GM23338 (cell line): ENCODE results near the gene PAPPA. TPM values are rescaled to one million over a fixed set of nuclear protein-coding genes. Genes with fewer than 3 reads are reported as not detected.

ENCODE experiments used
- ATAC-seq: fragments of 200-7000 bp; cut with Tn5 transposase; 3 replicates; pipeline ENCODE4 v1.9.1; 2020
- DNase-seq: peaks from one replicate; pipeline ENCODE4 v3.0.0-alpha.2; 2015; ENCODE audit warnings: low spot score
- H2AFZ ChIP-seq: fragments of 200-600 bp; sonication (generic); 2 replicates; pipeline ENCODE4 v1.8.0; 2016; ENCODE audit warnings: antibody characterized with exemption, mild to moderate bottlenecking, moderate library complexity
- H3F3A ChIP-seq: fragments of 200-600 bp; sonication (generic); replicated peaks from 2 replicates; pipeline ENCODE4 v1.8.0; 2017; ENCODE audit warnings: antibody characterized with exemption, mixed run types, low read depth
- H3K27ac ChIP-seq: fragments of 200-600 bp; sonication (generic); 2 replicates; pipeline ENCODE4 v1.6.1; 2016; ENCODE audit warnings: low read depth
- H3K27me3 ChIP-seq: fragments of 200-600 bp; sonication (generic); 2 replicates; pipeline ENCODE4 v1.8.0; 2016; ENCODE audit warnings: mild to moderate bottlenecking, mixed run types, moderate library complexity; ENCODE audit not compliant: insufficient read depth
- H3K36me3 ChIP-seq: fragments of 200-600 bp; sonication (generic); 2 replicates; pipeline ENCODE4 v1.8.0; 2016; ENCODE audit warnings: mild to moderate bottlenecking; ENCODE audit not compliant: insufficient read depth
- H3K4me1 ChIP-seq: fragments of 200-600 bp; sonication (generic); 2 replicates; pipeline ENCODE4 v1.8.0; 2016; ENCODE audit warnings: mild to moderate bottlenecking, moderate library complexity; ENCODE audit not compliant: insufficient read depth
- H3K4me2 ChIP-seq: fragments of 200-600 bp; sonication (generic); 2 replicates; pipeline ENCODE4 v1.7.1; 2017; ENCODE audit warnings: mixed run types
- H3K4me3 ChIP-seq: fragments of 200-600 bp; sonication (generic); 2 replicates; pipeline ENCODE4 v1.6.1; 2016; ENCODE audit warnings: mixed run types
- H3K79me2 ChIP-seq: fragments of 200-600 bp; sonication (generic); replicated peaks from 2 replicates; pipeline ENCODE4 v1.8.0; 2017; ENCODE audit warnings: mild to moderate bottlenecking; ENCODE audit not compliant: insufficient read depth
- H3K9me2 ChIP-seq: fragments of 200-600 bp; sonication (generic); 2 replicates; pipeline ENCODE4 v1.8.0; 2017; ENCODE audit not compliant: insufficient read depth
- H4K20me1 ChIP-seq: fragments of 200-600 bp; sonication (generic); replicated peaks from 2 replicates; pipeline ENCODE4 v1.8.0; 2017; ENCODE audit warnings: mild to moderate bottlenecking; ENCODE audit not compliant: insufficient read depth
- H3K27ac Mint-ChIP-seq: 2 replicates; pipeline ENCODE4 v1.8.0; 2020; ENCODE audit warnings: inconsistent platforms, mild to moderate bottlenecking, moderate library complexity, mixed read lengths
- H3K27me3 Mint-ChIP-seq: 3 replicates; pipeline ENCODE4 v1.8.0; 2022; ENCODE audit warnings: low read depth, mild to moderate bottlenecking, moderate library complexity, mixed read lengths, inconsistent platforms; ENCODE audit not compliant: insufficient read depth, poor library complexity
- H3K36me3 Mint-ChIP-seq: 3 replicates; pipeline ENCODE4 v1.8.0; 2021; ENCODE audit warnings: low read depth, mild to moderate bottlenecking, inconsistent platforms, moderate library complexity, mixed read lengths
- H3K4me1 Mint-ChIP-seq: 3 replicates; pipeline ENCODE4 v1.8.0; 2020; ENCODE audit warnings: mild to moderate bottlenecking, inconsistent platforms, mixed read lengths
- H3K4me3 Mint-ChIP-seq: 3 replicates; pipeline ENCODE4 v1.8.0; 2021; ENCODE audit warnings: moderate library complexity, mild to moderate bottlenecking, inconsistent platforms, mixed read lengths
- H3K9me3 Mint-ChIP-seq: 3 replicates; pipeline ENCODE4 v1.8.0; 2020; ENCODE audit warnings: moderate library complexity, mild to moderate bottlenecking, inconsistent platforms, mixed read lengths
- ETS1 ChIP-seq: IDR thresholded peaks from 2 replicates; pipeline ENCODE4 v1.6.1; 2016; ENCODE audit warnings: antibody characterized with exemption
- EZH2 ChIP-seq: fragments of 200-600 bp; sonication (generic); IDR thresholded peaks from one replicate; pipeline ENCODE4 v1.8.0; 2017; ENCODE audit warnings: antibody characterized with exemption, mild to moderate bottlenecking, low read depth; ENCODE audit not compliant: unreplicated experiment
- POLR2AphosphoS5 ChIP-seq: IDR thresholded peaks from 2 replicates; pipeline ENCODE4 v1.6.1; 2016; ENCODE audit warnings: antibody characterized with exemption, low read depth
- STAT1 ChIP-seq: IDR thresholded peaks from one replicate; pipeline ENCODE4 v1.6.1; 2016; ENCODE audit warnings: antibody characterized with exemption; ENCODE audit not compliant: unreplicated experiment
- ZNF331 ChIP-seq: fragments of 250-450 bp; sonication (Bioruptor Pico); IDR thresholded peaks from 2 replicates; pipeline ENCODE4 v1.5.0; 2020; ENCODE audit warnings: low read depth, mild to moderate bottlenecking, moderate library complexity
- ZNF462 ChIP-seq: fragments of 250-450 bp; sonication (Bioruptor Pico); IDR thresholded peaks from 2 replicates; pipeline ENCODE4 v1.5.0; 2020; ENCODE audit warnings: mild to moderate bottlenecking, moderate library complexity
- polyA plus RNA-seq: library from polyadenylated mRNA; unstranded; fragments of >200 nt; fragmentation: Nextera tagmentation; extraction: Ambion mirVana; gene quantifications from 2 replicates; pipeline ENCODE4 v1.2.1, GENCODE V29; 2016
- total RNA-seq: library from RNA; depleted of rRNA; stranded (reverse); fragments of >200 nt; shearing (Covaris generic); gene quantifications from 2 replicates; pipeline ENCODE4 v1.2.3, GENCODE V29; 2014

The PAPPA gene
- total and polyA plus RNA-seq, 2 experiments from 2014 or later, result 0.38 to 0.66 TPM

- no peak for TF ChIP-seq ZNF462
- no peak for TF ChIP-seq ETS1
These were observed 154.5 kb downstream of the PAPPA start (continued) for GRCh38 chr9:116308076-116308475.

- Histone ChIP-seq H3K27me3 (no peaks in the 10 kb centered on the region), H3K9me2 (0 out of 2 replicates have a peak, but pooled peaks cover 3% of the 10 kb centered on the region), H3K36me3 (no peaks in the 10 kb centered on the region), H2AFZ (no peak overlapping the region), H3K27ac (no peak overlapping the region), H3K79me2 (no peaks in the 10 kb centered on the region), H3F3A (no peaks in the 10 kb centered on the region), H3K4me3 (no peak overlapping the region), H3K4me2 (no peak overlapping the region), H4K20me1 (no peaks in the 10 kb centered on the region), H3K4me1 (peaks cover 23% of the 10 kb centered on the region)
- DNase-seq (no peak), ATAC-seq (no peak)
- H3K36me3 Mint-ChIP-seq, result no peaks in the 10 kb centered on the region
- H3K27ac Mint-ChIP-seq, result 0 out of 2 replicates have a peak overlapping the region, but pooled peaks have one; percentile 14
- H3K9me3 Mint-ChIP-seq, result no peaks in the 10 kb centered on the region
- peaks cover 15% of the 10 kb centered on the region; the same call in 2 of the 3 replicates for H3K4me1 Mint-ChIP-seq
- H3K4me3 Mint-ChIP-seq, result no peak overlapping the region
- peaks cover 2% of the 10 kb centered on the region for H3K27me3 Mint-ChIP-seq
- TF ChIP-seq ZNF462, result no peak
- TF ChIP-seq ZNF331 (CRISPR knock-in tag), result no peak
- TF ChIP-seq EZH2, result no peak
- no peak for TF ChIP-seq POLR2AphosphoS5
- TF ChIP-seq STAT1, result no peak
These were observed 156.5 kb downstream of the PAPPA start for GRCh38 chr9:116309900-116310611.
